ENCODE results near the gene FHOD1.
A peak's percentile ranks its signal among the peaks of the same experiment; 100 is the strongest.

FHOD1 gene

GRCh38 chr16:67287960-67288359, 40.7 kb upstream of the FHOD1 start:
- TF ChIP-seq CTCF (IDR thresholded peaks at IDR 0.05; ENCODE audit: insufficient read depth, low read length, poor library complexity, severe bottlenecking): no peak
- Histone ChIP-seq H3K36me3 (ENCODE audit: control insufficient read depth, insufficient read depth, low read length) (no peaks in the 10 kb centered on the region), H3K27me3 (replicated peaks; ENCODE audit: control insufficient read depth, insufficient read depth, low read length) (no peaks in the 10 kb centered on the region), H3K4me3 (replicated peaks; ENCODE audit: low read depth, low read length) (no peak overlapping the region)
- no peak for DNase-seq (ENCODE audit: extremely low read depth, insufficient read length)

- no peak for DNase-seq (ENCODE audit: extremely low read depth, insufficient read length)
- Histone ChIP-seq H3K27me3 (replicated peaks; ENCODE audit: control insufficient read depth, insufficient read depth, low read length) (no peaks in the 10 kb centered on the region), H3K4me3 (replicated peaks; ENCODE audit: low read depth, low read length) (no peak overlapping the region), H3K36me3 (ENCODE audit: control insufficient read depth, insufficient read depth, low read length) (no peaks in the 10 kb centered on the region)
- no peak for TF ChIP-seq CTCF (IDR thresholded peaks at IDR 0.05; ENCODE audit: insufficient read depth, low read length, poor library complexity, severe bottlenecking)
These were observed 39.4 kb upstream of the FHOD1 start for GRCh38 chr16:67286441-67287235.

DNA sequence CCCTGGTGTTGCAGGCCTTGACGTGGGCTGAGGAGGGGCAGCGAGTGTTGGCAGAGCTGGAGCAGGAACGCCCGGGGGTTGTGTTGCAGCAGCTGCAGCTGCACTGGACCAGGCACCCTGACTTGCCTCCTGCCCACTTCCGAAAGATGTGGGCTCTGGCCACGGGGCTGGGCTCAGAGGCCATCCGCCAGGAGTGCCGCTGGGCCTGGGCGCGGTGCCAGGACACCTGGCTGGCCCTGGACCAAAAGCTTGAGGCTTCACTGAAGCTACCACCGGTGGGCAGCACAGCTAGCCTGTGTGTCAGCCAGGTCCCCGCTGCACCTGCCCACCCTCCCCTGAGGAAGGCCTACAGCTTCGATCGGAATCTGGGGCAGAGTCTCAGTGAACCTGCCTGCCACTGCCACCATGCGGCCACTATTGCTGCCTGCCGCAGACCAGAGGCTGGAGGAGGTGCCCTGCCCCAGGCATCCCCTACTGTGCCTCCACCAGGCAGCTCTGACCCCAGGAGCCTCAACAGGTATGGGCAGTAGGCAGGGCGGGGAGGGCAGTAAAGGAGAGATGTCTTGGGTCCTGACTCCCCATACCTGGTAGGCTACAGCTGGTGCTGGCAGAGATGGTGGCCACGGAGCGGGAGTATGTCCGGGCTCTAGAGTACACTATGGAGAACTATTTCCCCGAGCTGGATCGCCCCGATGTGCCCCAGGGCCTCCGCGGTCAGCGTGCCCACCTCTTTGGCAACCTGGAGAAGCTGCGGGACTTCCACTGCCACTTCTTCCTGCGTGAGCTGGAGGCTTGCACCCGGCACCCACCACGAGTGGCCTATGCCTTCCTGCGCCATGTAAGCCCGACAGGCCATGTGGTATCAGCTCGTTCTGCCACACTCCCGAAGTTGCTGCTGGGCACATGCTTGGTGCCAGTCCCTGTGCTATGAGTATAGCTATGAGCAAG, 37.7 kb upstream of the FHOD1 start:
- peak; percentile 14 for TF ChIP-seq CTCF (IDR thresholded peaks at IDR 0.05; ENCODE audit: insufficient read depth, low read length, poor library complexity, severe bottlenecking)
- no peaks in the 10 kb centered on the region; the same call in 1 of the 2 replicates for H3K27me3 ChIP-seq (replicated peaks; ENCODE audit: control insufficient read depth, insufficient read depth, low read length)

DNA sequence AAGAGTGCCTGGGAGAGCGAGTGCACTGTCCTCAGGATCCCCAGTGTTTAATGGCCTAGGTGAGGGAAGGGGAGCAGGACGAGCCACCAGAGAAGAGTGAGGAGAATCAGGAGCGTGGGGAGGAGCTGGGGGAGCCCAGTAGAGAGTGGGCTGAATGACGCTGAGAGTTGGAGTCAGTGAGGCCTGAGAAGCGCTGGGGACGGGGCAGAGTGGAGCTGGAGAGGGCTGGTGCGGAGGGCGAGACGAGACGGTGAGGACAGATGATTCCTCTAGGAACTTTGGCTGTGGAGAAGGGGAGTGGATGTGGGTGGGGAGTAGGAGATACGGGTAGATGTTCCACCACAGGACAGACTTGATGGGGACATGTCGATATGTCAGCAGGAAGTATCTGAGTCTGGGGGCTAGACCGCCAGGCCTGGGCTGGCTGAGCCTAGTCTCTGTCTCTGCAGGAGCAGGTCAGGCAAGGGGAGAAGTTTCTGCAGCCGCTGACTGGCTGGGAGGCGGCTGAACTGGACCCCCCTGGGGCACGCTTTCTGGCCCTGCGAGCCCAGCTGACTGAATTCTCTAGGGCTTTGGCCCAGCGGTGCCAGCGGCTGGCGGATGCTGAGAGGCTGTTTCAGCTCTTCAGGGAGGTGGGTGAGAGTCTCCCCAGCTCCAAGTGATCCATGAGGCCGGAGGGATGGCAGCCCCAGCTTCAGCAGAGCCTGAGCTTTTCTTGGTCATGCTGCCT, 36.7 kb upstream of the FHOD1 start:
- Histone ChIP-seq H3K36me3 (ENCODE audit: control insufficient read depth, insufficient read depth, low read length) (no peaks in the 10 kb centered on the region), H3K4me3 (replicated peaks; ENCODE audit: low read depth, low read length) (no peak overlapping the region), H3K27me3 (replicated peaks; ENCODE audit: control insufficient read depth, insufficient read depth, low read length) (no peaks in the 10 kb centered on the region; the same call in 1 of the 2 replicates)
- DNase-seq (ENCODE audit: extremely low read depth, insufficient read length): no peak
- TF ChIP-seq CTCF (IDR thresholded peaks at IDR 0.05; ENCODE audit: insufficient read depth, low read length, poor library complexity, severe bottlenecking): no peak

More for the DNA sequence above, 37.7 kb upstream of the FHOD1 start:
- no peak for DNase-seq (ENCODE audit: extremely low read depth, insufficient read length)
- no peak overlapping the region for H3K4me3 ChIP-seq (replicated peaks; ENCODE audit: low read depth, low read length)
- H3K36me3 ChIP-seq (ENCODE audit: control insufficient read depth, insufficient read depth, low read length): no peaks in the 10 kb centered on the region

DNA sequence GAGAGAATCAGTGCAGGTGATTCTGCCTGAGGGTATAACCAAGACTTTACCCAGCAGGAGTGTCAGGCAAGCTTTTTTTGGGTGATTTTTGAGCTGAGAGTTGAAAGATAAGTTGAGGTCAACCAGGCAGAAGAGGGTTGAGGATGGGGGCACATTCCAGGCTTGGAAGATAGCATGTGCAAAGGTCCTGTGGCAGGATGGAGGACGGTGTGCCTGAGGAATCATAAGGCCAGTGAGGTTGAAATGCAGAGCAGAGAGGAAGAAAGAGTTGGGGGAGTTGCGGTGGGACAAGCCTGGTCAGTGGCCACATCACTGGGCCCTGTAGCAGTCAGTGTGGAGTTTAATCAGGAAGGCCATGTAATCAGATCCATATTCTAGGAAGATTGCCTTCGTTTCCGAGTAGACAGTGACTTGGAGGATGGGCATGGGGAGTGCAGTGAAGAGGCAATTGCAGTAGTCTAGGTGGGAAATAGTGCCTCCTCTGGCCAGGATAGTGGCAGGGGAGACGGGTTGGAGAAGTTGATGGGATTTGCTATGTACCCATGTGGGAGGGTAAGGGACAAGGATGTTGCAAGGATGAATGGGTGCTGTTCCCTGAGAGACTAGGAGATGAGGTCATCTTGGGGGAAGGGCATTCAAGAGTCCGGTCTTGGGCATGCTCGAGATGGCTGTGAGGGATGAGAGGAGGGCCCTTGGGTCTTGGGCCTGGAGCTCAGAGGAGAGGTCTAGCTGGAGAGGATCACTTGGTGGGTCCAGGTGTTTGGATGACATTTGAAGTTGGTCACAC, 36.0 kb upstream of the FHOD1 start:
- TF ChIP-seq CTCF (IDR thresholded peaks at IDR 0.05; ENCODE audit: insufficient read depth, low read length, poor library complexity, severe bottlenecking): peak; percentile 12
- DNase-seq (ENCODE audit: extremely low read depth, insufficient read length): no peak
- Histone ChIP-seq H3K27me3 (replicated peaks; ENCODE audit: control insufficient read depth, insufficient read depth, low read length) (no peaks in the 10 kb centered on the region; the same call in 1 of the 2 replicates), H3K4me3 (replicated peaks; ENCODE audit: low read depth, low read length) (no peak overlapping the region), H3K36me3 (ENCODE audit: control insufficient read depth, insufficient read depth, low read length) (no peaks in the 10 kb centered on the region)
